Endodermal cell (in vitro differentiated cells): Measurements from ENCODE around the gene RILP. TPM values are rescaled to one million over a fixed set of nuclear protein-coding genes. Genes with fewer than 3 reads are reported as not detected.

Experiments used
- DNase-seq: peaks from one replicate; pipeline ENCODE4 v3.0.0-alpha.2; 2017
- H3K27ac ChIP-seq: 2 replicates; pipeline ENCODE4 v1.5.1; 2013; ENCODE audit warnings: mild to moderate bottlenecking, low read depth, low read length, moderate library complexity
- H3K27me3 ChIP-seq: 2 replicates; pipeline ENCODE4 v1.6.1; 2013; ENCODE audit warnings: mild to moderate bottlenecking, low read length, moderate library complexity; ENCODE audit not compliant: insufficient read depth, control insufficient read depth, poor library complexity, severe bottlenecking
- H3K36me3 ChIP-seq: 2 replicates; pipeline ENCODE4 v1.7.0; 2013; ENCODE audit warnings: mild to moderate bottlenecking, low read length, moderate library complexity; ENCODE audit not compliant: control insufficient read depth, insufficient read depth
- H3K4me1 ChIP-seq: one replicate; pipeline ENCODE4 v1.7.0; 2013; ENCODE audit warnings: low read length; ENCODE audit not compliant: control insufficient read depth, insufficient read depth
- H3K4me3 ChIP-seq: 2 replicates; pipeline ENCODE4 v1.5.1; 2013; ENCODE audit warnings: mild to moderate bottlenecking, low read length, moderate library complexity
- H3K9ac ChIP-seq: 2 replicates; pipeline ENCODE4 v1.6.1; 2013; ENCODE audit warnings: mild to moderate bottlenecking, low read length, moderate library complexity; ENCODE audit not compliant: poor library complexity, severe bottlenecking; ENCODE audit errors: extremely low read depth
- H3K9me3 ChIP-seq: 2 replicates; pipeline ENCODE4 v1.6.1; 2013; ENCODE audit warnings: mild to moderate bottlenecking, low read length, moderate library complexity; ENCODE audit not compliant: control insufficient read depth
- H3K27ac Mint-ChIP-seq: 2 replicates; pipeline ENCODE4 v1.8.0; 2020; ENCODE audit warnings: mixed read lengths
- H3K27me3 Mint-ChIP-seq: 2 replicates; pipeline ENCODE4 v1.8.0; 2021; ENCODE audit warnings: mild to moderate bottlenecking, mixed read lengths; ENCODE audit not compliant: insufficient read depth
- H3K36me3 Mint-ChIP-seq: 2 replicates; pipeline ENCODE4 v1.8.0; 2020; ENCODE audit warnings: low read depth, mixed read lengths
- H3K4me1 Mint-ChIP-seq: 2 replicates; pipeline ENCODE4 v1.8.0; 2020; ENCODE audit warnings: mixed read lengths
- H3K4me3 Mint-ChIP-seq: 2 replicates; pipeline ENCODE4 v1.8.0; 2020; ENCODE audit warnings: mild to moderate bottlenecking, moderate library complexity, mixed read lengths
- H3K9me3 Mint-ChIP-seq: 2 replicates; pipeline ENCODE4 v1.8.0; 2020; ENCODE audit warnings: mild to moderate bottlenecking, mixed read lengths
- WGBS, 2 experiments: methylation state at CpG; one replicate each; pipeline versions ENCODE4 v1.1.5 to v1.1.7; 2013; ENCODE audit warnings: missing lambda C conversion rate in 2 of 2, mixed read lengths in 1 of 2; ENCODE audit not compliant: insufficient coverage in 1 of 2, insufficient read length in 1 of 2; 5-methylcytosine and 5-hydroxymethylcytosine counted together
- long read RNA-seq, 4 experiments: library from polyadenylated mRNA in 2 of 4; library from RNA in 1 of 4; library from capped mRNA in 1 of 4; stranded (forward) in 3 of 4; unstranded in 1 of 4; transcript quantifications; one replicate each; pipeline ENCODE4 v2.0.0, GENCODE V29; 2020 to 2021; ENCODE audit warnings: inconsistent platforms in 1 of 4
- polyA plus RNA-seq, 2 experiments: library from polyadenylated mRNA; stranded (reverse); fragments of 50-300 nt; gene quantifications; one replicate each; pipeline ENCODE4 v1.2.3, GENCODE V29; 2013
- total RNA-seq, 2 donors: library from RNA; stranded (reverse); fragmentation: NEBNext Ultra II Directional in 1 of 2; extraction: Animal tissue kit (Norgen Biotek cat#: 25700) in 1 of 2; gene quantifications; 2 replicates in 1 of 2; 3 replicates in 1 of 2; pipeline ENCODE4 v1.2.1, GENCODE V29; 2021
- TF ChIP-seq, protein P1 (sequence below): fragments of 200-600 bp; sonication (generic); conservative IDR thresholded peaks from 2 replicates; pipeline ENCODE4 v1.5.0; 2021; ENCODE audit warnings: antibody characterized with exemption, mild to moderate bottlenecking

RILP gene, protein sequence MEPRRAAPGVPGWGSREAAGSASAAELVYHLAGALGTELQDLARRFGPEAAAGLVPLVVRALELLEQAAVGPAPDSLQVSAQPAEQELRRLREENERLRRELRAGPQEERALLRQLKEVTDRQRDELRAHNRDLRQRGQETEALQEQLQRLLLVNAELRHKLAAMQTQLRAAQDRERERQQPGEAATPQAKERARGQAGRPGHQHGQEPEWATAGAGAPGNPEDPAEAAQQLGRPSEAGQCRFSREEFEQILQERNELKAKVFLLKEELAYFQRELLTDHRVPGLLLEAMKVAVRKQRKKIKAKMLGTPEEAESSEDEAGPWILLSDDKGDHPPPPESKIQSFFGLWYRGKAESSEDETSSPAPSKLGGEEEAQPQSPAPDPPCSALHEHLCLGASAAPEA
- total RNA-seq: 1 to 10 TPM; 1.1 to 3.1 TPM
- 3.6 TPM for polyA plus RNA-seq (2013, experiment 1 of 2)
- polyA plus RNA-seq (2013, experiment 2 of 2): 2.6 TPM
- long read RNA-seq, experiment 1, partial matches to known transcripts: 1 of 1 reads
- long read RNA-seq, experiment 1, other reads (novel, unspliced or antisense): 0 of 1 reads
- long read RNA-seq, experiment 2, partial matches to known transcripts: 1 of 4 reads
- long read RNA-seq, experiment 2, other reads (novel, unspliced or antisense): 1 of 4 reads
- long read RNA-seq, experiment 3: 0 reads
- long read RNA-seq, experiment 4, partial matches to known transcripts: 1 of 1 reads
- long read RNA-seq, experiment 4, other reads (novel, unspliced or antisense): 0 of 1 reads

DNA sequence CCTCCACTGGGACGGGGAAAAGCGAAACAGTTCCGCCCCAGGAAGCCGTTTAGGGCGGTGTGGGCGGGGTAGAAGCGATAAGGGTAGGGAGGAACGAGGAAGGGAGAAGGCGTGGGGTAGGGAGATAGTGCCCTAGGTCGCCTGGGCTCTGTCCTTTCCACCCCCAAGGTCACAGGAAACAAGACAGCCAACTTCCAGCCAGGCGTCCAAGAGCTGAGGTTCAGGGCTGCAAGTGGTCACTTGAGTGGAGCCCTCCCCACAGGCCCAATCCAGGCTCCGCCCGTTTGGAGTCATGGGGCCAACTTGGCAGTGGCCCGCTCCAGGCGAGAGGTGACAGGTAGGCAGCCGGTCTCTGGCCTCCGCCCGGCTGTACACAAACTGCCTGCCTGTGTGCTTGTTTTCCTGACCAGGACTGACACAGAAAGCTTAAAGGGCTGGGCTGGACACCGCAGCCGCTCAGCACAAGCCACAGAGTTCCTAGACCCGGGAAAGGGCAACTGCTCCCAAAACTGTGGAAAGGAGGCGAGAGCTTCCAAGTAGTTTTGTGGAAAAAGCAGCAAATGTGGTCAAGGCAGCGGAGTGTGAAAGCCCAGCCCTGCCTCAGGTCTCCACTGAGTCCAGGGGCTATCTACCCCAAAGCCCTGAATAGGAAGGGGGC, at the start of gene RILP:
Gene RILP, minus strand, starts transcription at position 23 of the 658 bp plus-strand sequence. CDS start 62 bp downstream, outside the sequence.
- peak within 1 kb of the TSS; percentile 74 for H3K27ac Mint-ChIP-seq
- DNase-seq: peak; percentile 88
- peak within 1 kb of the TSS; percentile 60 for H3K27ac ChIP-seq
- WGBS, 2 experiments: 46 to 85% methylated on average over 13 to 23 of the region's 23 CpGs
- peaks cover 39% of the 10 kb centered on the region for H3K36me3 Mint-ChIP-seq
- H3K4me1 Mint-ChIP-seq: peaks cover 11% of the 10 kb centered on the region
- H3K36me3 ChIP-seq: peaks cover 44% of the 10 kb centered on the region
- H3K4me3 Mint-ChIP-seq: peak within 1 kb of the TSS; percentile 52
- H3K9ac ChIP-seq: no peak within 1 kb of the TSS
- H3K9me3 ChIP-seq: no peaks in the 10 kb centered on the region
- H3K9me3 Mint-ChIP-seq: no peaks in the 10 kb centered on the region
- H3K4me1 ChIP-seq: no peaks in the 10 kb centered on the region
- H3K27me3 Mint-ChIP-seq: peaks cover 15% of the 10 kb centered on the region
- TF ChIP-seq, protein P1, sequence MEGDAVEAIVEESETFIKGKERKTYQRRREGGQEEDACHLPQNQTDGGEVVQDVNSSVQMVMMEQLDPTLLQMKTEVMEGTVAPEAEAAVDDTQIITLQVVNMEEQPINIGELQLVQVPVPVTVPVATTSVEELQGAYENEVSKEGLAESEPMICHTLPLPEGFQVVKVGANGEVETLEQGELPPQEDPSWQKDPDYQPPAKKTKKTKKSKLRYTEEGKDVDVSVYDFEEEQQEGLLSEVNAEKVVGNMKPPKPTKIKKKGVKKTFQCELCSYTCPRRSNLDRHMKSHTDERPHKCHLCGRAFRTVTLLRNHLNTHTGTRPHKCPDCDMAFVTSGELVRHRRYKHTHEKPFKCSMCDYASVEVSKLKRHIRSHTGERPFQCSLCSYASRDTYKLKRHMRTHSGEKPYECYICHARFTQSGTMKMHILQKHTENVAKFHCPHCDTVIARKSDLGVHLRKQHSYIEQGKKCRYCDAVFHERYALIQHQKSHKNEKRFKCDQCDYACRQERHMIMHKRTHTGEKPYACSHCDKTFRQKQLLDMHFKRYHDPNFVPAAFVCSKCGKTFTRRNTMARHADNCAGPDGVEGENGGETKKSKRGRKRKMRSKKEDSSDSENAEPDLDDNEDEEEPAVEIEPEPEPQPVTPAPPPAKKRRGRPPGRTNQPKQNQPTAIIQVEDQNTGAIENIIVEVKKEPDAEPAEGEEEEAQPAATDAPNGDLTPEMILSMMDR: no peak
- peaks cover 2% of the 10 kb centered on the region for H3K27me3 ChIP-seq
- peak within 1 kb of the TSS; percentile 72 for H3K4me3 ChIP-seq

DNA sequence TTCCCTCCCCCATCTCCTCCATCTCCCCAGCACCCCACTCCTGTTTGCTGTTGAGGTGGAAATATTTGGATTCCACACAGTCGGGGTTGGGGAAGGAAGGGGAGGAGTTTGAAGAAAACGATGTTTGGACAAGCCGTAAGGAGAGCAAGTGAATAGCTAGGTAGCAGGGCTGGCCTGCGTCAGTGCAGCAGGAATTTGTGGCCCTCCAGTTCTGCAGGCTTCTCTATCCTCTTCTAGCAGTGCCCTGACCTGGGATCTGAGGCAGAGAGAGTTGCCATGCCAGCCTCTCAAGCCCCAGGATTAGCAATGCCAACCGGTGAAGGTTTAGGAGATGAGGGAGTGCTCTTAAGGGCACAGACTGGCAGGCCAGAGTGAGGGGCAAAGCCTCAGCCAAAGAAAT, 48.0 kb upstream of the RILP start:
- H3K27me3 Mint-ChIP-seq: peaks cover 6% of the 10 kb centered on the region
- no peaks in the 10 kb centered on the region for H3K36me3 Mint-ChIP-seq

DNA sequence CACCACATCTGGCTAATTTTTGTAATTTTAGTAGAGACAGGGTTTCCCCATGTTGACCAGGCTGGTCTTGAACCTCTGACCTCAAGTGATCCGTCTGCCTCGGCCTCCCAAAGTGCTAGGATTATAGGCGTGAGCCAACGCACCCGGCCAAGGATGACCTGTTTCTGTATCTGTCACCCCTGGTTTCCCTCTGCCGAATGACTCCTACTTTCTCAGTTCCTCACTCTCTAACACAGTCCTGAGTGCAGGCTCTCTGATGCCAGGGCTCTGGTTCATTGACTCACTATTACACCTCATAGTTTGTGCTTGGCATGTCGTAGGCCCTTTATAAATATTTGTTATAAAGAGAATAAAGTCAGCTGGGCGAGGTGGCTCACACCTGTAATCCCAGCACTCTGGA, 45.7 kb upstream of the RILP start:
- Histone ChIP-seq H3K9ac (no peak overlapping the region), H3K4me3 (no peak overlapping the region), H3K36me3 (no peaks in the 10 kb centered on the region), H3K4me1 (no peaks in the 10 kb centered on the region), H3K27me3 (no peaks in the 10 kb centered on the region), H3K27ac (no peak overlapping the region), H3K9me3 (no peaks in the 10 kb centered on the region)
- no peak overlapping the region for H3K27ac Mint-ChIP-seq
- no peak overlapping the region for H3K4me3 Mint-ChIP-seq
- TF ChIP-seq, protein P1: no peak
- 93 to 94% methylated on average over 6 to 8 of the region's 8 CpGs for WGBS, 2 experiments
- no peaks in the 10 kb centered on the region for H3K36me3 Mint-ChIP-seq
- H3K9me3 Mint-ChIP-seq: peaks cover 23% of the 10 kb centered on the region
- peaks cover 1% of the 10 kb centered on the region for H3K4me1 Mint-ChIP-seq
- DNase-seq: no peak
- peaks cover 6% of the 10 kb centered on the region for H3K27me3 Mint-ChIP-seq

More for the DNA sequence above, 48.0 kb upstream of the RILP start:
- H3K4me1 ChIP-seq: no peaks in the 10 kb centered on the region
- H3K9me3 Mint-ChIP-seq: peaks cover 9% of the 10 kb centered on the region
- H3K27ac ChIP-seq: no peak overlapping the region
- DNase-seq: no peak
- no peak overlapping the region for H3K4me3 ChIP-seq
- H3K36me3 ChIP-seq: no peaks in the 10 kb centered on the region
- H3K9me3 ChIP-seq: no peaks in the 10 kb centered on the region
- H3K4me3 Mint-ChIP-seq: no peak overlapping the region
- H3K27me3 ChIP-seq: no peaks in the 10 kb centered on the region
- WGBS, 2 experiments: 65 to 82% methylated on average over 4 to 5 of the region's 5 CpGs
- no peak overlapping the region for H3K9ac ChIP-seq
- H3K4me1 Mint-ChIP-seq: peaks cover 1% of the 10 kb centered on the region
- no peak overlapping the region for H3K27ac Mint-ChIP-seq
- TF ChIP-seq, protein P1: no peak
